Measurements from ENCODE around the gene UHRF1.

GRCh38 chr19:5005096-5005495 is 95.8 kb downstream of the UHRF1 start:
- TF ChIP-seq POLR2A (IDR thresholded peaks at IDR 0.05), result no peak
- no peak for TF ChIP-seq CTCF (IDR thresholded peaks at IDR 0.05)
